GM23248 (cell line): ENCODE results near the gene OPCML.

Experiments
- EZH2 ChIP-seq: fragments of 200-600 bp; sonication (generic); IDR thresholded peaks from 2 replicates; pipeline ENCODE4 v1.6.1; 2018; ENCODE audit warnings: antibody characterized with exemption, mild to moderate bottlenecking; ENCODE audit not compliant: insufficient read depth, poor library complexity, severe bottlenecking
- EZH2phosphoT487 ChIP-seq: fragments of 200-600 bp; sonication (generic); IDR thresholded peaks from 2 replicates; pipeline ENCODE4 v1.6.1; 2018; ENCODE audit warnings: antibody characterized with exemption, moderate library complexity, mild to moderate bottlenecking, low read depth; ENCODE audit not compliant: insufficient read depth

DNA sequence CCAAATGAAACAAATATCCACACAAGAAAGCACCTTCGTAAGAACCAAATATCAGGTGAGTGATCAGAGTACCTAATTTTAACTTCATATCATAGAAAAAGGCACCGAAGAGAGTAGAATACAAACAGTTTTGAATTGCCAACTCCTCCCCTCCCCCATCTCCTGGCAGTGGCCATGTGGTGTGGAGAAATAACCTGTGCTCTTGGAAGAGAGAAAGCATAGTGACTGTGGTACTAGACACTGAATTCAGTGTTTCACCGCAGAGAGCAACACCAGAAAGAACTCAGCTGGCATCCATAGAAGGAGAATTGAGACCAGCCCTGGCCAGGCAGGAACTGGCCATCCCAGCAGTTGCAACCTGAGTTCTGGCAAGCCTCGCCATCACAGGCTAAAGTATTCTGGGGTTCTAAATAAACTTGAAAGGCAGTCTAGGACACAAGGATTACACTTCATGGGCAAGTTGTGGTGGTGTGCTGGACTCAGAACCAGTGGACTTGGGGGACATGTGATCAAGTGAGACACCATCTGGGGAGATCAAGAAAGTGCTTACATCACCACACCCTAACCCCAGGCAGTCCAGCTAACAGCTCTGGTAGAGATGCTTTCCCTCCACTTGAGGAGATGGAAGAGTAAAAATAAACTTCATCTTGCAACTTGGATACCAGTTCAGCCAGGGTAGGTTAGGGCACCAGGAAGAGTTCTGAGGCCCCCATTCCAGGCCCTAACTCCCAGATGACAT lies 1158.7 kb downstream of the OPCML start:
- TF ChIP-seq EZH2 (no peak), EZH2phosphoT487 (no peak)
